ENCODE data around the gene KLF12.

KLF12 gene

DNA sequence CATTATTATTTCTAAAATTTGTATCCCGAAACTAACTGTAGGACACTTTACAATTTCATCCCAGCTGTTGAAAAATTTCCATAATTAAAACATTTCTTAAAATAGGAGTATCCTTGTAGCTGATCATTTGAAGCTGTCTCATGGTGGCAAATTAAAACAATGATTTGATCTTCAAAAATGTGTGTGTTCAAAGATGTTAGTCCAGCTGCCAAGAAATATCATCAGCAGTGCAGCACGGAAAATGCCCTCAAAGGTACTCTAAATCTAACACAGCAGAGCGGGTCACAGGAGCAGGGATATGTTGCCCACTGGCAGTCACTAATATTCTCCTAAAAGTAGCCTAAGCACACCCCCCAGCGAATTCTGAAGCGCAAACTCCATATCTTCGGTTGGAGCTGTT is 31.0 kb downstream of the KLF12 start:
- no peak overlapping the region for H3K27ac ChIP-seq
- CTCF ChIA-PET, result interaction anchor here (0.7 kb wide), 1 partner anchor 184 kb away, joined by 4 read pairs; no protein-coding TSS in a partner anchor
- TF ChIP-seq, protein P1, sequence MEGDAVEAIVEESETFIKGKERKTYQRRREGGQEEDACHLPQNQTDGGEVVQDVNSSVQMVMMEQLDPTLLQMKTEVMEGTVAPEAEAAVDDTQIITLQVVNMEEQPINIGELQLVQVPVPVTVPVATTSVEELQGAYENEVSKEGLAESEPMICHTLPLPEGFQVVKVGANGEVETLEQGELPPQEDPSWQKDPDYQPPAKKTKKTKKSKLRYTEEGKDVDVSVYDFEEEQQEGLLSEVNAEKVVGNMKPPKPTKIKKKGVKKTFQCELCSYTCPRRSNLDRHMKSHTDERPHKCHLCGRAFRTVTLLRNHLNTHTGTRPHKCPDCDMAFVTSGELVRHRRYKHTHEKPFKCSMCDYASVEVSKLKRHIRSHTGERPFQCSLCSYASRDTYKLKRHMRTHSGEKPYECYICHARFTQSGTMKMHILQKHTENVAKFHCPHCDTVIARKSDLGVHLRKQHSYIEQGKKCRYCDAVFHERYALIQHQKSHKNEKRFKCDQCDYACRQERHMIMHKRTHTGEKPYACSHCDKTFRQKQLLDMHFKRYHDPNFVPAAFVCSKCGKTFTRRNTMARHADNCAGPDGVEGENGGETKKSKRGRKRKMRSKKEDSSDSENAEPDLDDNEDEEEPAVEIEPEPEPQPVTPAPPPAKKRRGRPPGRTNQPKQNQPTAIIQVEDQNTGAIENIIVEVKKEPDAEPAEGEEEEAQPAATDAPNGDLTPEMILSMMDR (conservative IDR thresholded peaks at IDR 0.05; ENCODE audit: low read depth), result no peak
- DNase-seq (ENCODE audit: low spot score), result no peak
- POLR2A ChIA-PET (ENCODE audit: low non-redundant PET), result no interaction called here

DNA sequence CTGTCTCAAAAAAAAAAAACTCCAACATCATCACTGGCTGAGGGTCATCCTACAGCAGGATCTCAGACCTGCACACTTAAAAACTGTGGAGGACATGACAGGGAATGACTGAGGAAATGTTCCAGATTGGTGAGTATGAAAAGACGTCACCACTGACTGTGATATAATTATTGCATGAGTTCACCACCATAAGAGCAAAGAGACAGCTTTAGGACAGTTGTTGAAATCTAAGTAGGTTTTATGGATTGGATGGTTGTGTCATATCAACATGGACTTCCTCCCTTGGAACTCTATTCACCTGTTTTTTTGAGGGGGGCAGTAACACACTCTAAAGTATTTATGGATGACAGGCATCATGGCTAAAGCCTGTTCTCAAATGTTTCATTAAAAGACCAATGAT is 31.5 kb downstream of the KLF12 start:
- H3K27ac ChIP-seq, result no peak overlapping the region
- ChIA-PET CTCF (interaction anchor here (0.5 kb wide), 1 partner anchor 1345 kb away, joined by 7 read pairs; no protein-coding TSS in a partner anchor), POLR2A (ENCODE audit: low non-redundant PET) (no interaction called here)
- TF ChIP-seq, protein P1 (conservative IDR thresholded peaks at IDR 0.05; ENCODE audit: low read depth), result no peak
- DNase-seq (ENCODE audit: low spot score), result no peak

DNA sequence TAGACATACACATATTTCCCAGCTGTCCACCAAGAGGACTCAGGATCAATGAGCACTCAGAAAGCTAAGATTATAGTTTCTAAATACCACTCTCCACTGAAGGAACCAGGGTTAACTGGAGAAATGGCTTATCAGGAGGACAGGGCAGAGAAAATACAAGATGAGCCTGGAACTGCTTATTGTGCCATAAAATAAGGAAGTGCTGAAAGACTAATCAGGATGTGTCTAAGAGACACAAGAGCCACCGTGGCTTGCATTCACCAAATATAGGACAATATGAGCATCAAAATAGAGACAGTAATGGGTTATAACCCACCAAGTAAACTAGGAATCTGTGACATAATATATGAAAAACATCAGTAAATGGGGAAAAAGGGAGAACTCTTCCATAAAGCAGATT is 32.8 kb downstream of the KLF12 start:
- TF ChIP-seq, protein P1 (conservative IDR thresholded peaks at IDR 0.05; ENCODE audit: low read depth), result no peak
- no peak for DNase-seq (ENCODE audit: low spot score)
- H3K27ac ChIP-seq, result no peak overlapping the region
- ChIA-PET CTCF (no interaction called here), POLR2A (ENCODE audit: low non-redundant PET) (no interaction called here)

DNA sequence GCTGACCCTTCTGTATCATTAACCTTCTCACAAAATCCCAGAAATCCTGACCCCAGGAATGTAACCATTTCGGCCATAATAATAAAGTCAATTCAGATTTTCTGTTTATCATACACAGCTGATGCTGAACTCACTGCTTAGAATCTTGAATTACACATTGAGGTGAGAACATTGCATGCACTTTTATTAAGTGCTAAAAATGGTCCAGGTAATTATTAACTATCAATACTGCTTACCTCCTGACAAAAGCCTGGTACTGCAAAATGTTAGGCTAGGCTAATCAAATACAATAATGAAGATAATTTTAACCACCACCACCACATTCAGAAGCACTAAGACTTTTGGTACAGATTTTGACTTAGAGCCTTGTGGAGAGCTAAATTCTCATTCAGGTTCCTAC is 36.1 kb downstream of the KLF12 start:
- ChIA-PET CTCF (no interaction called here), POLR2A (ENCODE audit: low non-redundant PET) (no interaction called here)
- DNase-seq (ENCODE audit: low spot score), result no peak
- TF ChIP-seq, protein P1 (conservative IDR thresholded peaks at IDR 0.05; ENCODE audit: low read depth), result no peak
- no peak overlapping the region for H3K27ac ChIP-seq

DNA sequence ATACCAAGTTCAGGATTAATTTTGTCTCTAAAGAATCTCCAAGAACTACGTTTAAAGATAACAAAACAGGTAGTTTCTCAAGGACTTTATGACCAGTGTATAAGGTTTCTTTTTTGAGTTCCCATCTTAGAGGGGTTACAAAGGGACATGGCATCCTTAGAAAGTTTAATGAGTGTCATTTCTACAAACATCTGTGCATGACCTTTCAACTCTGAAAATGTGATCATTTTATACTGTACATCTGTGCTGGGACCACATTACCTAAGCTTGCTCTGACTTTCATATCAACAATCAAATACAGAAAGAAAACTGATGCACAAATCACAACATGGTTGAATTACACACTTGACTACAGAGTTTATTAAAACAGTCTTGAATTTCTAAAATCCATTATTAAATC is 37.1 kb downstream of the KLF12 start:
- TF ChIP-seq, protein P1 (conservative IDR thresholded peaks at IDR 0.05; ENCODE audit: low read depth), result no peak
- no peak overlapping the region for H3K27ac ChIP-seq
- ChIA-PET POLR2A (ENCODE audit: low non-redundant PET) (no interaction called here), CTCF (no interaction called here)
- DNase-seq (ENCODE audit: low spot score), result no peak

DNA sequence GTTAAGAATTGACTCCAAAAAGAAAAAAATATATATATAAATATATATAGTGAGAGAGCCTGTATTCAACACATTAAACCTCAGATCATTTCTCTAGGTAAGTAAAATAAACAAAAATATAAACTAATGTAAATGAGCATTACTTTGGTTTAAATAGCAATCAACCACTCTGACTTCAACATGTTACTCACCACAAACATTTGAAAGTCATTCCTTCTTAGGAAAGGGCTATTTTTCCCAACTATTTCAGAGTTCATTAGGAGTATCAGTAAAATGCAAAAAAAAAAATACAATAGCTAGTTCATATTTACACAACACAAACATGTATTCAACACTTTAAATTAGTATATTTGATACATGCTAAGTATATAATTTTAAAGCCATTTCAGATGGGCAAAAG is 40.5 kb downstream of the KLF12 start:
- CTCF ChIA-PET, result interaction anchor here (0.7 kb wide), 1 partner anchor 57 kb away, joined by 3 read pairs; no protein-coding TSS in a partner anchor
- no peak for DNase-seq (ENCODE audit: low spot score)
- TF ChIP-seq, protein P1 (conservative IDR thresholded peaks at IDR 0.05; ENCODE audit: low read depth), result no peak
- no peak overlapping the region for H3K27ac ChIP-seq
- POLR2A ChIA-PET (ENCODE audit: low non-redundant PET), result no interaction called here

DNA sequence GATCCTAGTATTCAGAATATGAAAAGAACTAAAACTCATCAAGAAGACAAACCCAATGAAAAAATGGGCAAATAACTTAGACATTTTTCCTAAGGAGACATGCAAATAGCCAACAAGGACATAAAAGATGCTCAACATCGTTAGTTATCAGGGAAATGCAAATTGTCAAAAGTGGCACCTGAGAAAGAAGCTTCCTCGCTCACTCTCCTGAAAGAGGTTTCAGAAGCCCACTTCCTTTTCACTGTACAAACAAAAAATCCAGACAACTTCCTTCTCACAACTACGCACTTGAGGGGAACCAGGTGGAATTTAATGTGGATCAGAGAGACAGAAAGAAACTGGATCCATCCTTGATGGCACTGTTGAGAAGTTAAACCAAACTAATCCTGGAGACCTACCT is 41.5 kb downstream of the KLF12 start:
- ChIA-PET CTCF (interaction anchor here (0.7 kb wide), 1 partner anchor 56 kb away, joined by 3 read pairs; no protein-coding TSS in a partner anchor), POLR2A (ENCODE audit: low non-redundant PET) (no interaction called here)
- TF ChIP-seq, protein P1 (conservative IDR thresholded peaks at IDR 0.05; ENCODE audit: low read depth), result no peak
- no peak overlapping the region for H3K27ac ChIP-seq
- DNase-seq (ENCODE audit: low spot score), result no peak

Measured in RWPE1 (cell line).